WTC11 (cell line): Measurements from ENCODE around the gene LAMB4. TPM values are rescaled to one million over a fixed set of nuclear protein-coding genes. Genes with fewer than 3 reads are reported as not detected.

Source experiments
- ATAC-seq: fragments of 200-7000 bp; cut with Tn5 transposase; 2 replicates; pipeline ENCODE4 v1.10.0; 2021; ENCODE audit warnings: mild to moderate bottlenecking, moderate library complexity
- CTCF ChIA-PET: fragments of 300-600 bp; sonication (Branson Sonifier 250); formaldehyde crosslinking; loops from one replicate; lab custom pipeline; 2021; ENCODE audit warnings: antibody characterized with exemption; lab: Charles Lee
- POLR2A ChIA-PET: fragments of 350-600 bp; sonication (Branson Sonifier 250); formaldehyde crosslinking; loops from one replicate; lab custom pipeline; 2021; ENCODE audit warnings: antibody characterized with exemption; lab: Charles Lee
- DNase-seq: peaks from one replicate; pipeline ENCODE4 v3.0.0; 2021; ENCODE audit warnings: low spot score
- H3K27ac Mint-ChIP-seq: 2 replicates; pipeline ENCODE4 v1.8.0; 2021; ENCODE audit warnings: mixed read lengths
- H3K27me3 Mint-ChIP-seq: 2 replicates; pipeline ENCODE4 v1.8.0; 2021; ENCODE audit warnings: low read depth, mild to moderate bottlenecking, moderate library complexity, mixed read lengths
- H3K36me3 Mint-ChIP-seq: 2 replicates; pipeline ENCODE4 v1.8.0; 2021; ENCODE audit warnings: mixed read lengths
- H3K4me1 Mint-ChIP-seq: 2 replicates; pipeline ENCODE4 v1.8.0; 2022; ENCODE audit warnings: mixed read lengths
- H3K4me3 Mint-ChIP-seq: 2 replicates; pipeline ENCODE4 v1.8.0; 2021; ENCODE audit warnings: mild to moderate bottlenecking, moderate library complexity, mixed read lengths
- H3K9me3 Mint-ChIP-seq: 2 replicates; pipeline ENCODE4 v1.8.0; 2021; ENCODE audit warnings: mixed read lengths
- CBFB ChIP-seq: sonication (generic); formaldehyde crosslinking; IDR thresholded peaks from 2 replicates; pipeline ENCODE4 v1.8.1; 2022; ENCODE audit warnings: mild to moderate bottlenecking, low read depth, missing genetic modification reagents
- E2F4 ChIP-seq: sonication (generic); formaldehyde crosslinking; IDR thresholded peaks from 2 replicates; pipeline ENCODE4 v1.8.1; 2022; ENCODE audit warnings: low read depth, mild to moderate bottlenecking, moderate library complexity, missing genetic modification reagents, borderline replicate concordance
- GABPB1 ChIP-seq: sonication (generic); formaldehyde crosslinking; IDR thresholded peaks from 2 replicates; pipeline ENCODE4 v1.8.1; 2023; ENCODE audit warnings: mild to moderate bottlenecking, missing genetic modification reagents
- JAZF1 ChIP-seq: fragments of 250-450 bp; sonication (Bioruptor Pico); IDR thresholded peaks from 2 replicates; pipeline ENCODE4 v1.9.0; 2021; ENCODE audit warnings: moderate library complexity, mild to moderate bottlenecking, inconsistent platforms
- JUN ChIP-seq: sonication (generic); formaldehyde crosslinking; IDR thresholded peaks from 2 replicates; pipeline ENCODE4 v1.8.0; 2023; ENCODE audit warnings: mild to moderate bottlenecking, missing genetic modification reagents
- MAX ChIP-seq: sonication (generic); formaldehyde crosslinking; IDR thresholded peaks from 2 replicates; pipeline ENCODE4 v1.8.0; 2022; ENCODE audit warnings: mild to moderate bottlenecking, missing genetic modification reagents
- NFYB ChIP-seq: sonication (generic); formaldehyde crosslinking; conservative IDR thresholded peaks from 2 replicates; pipeline ENCODE4 v1.8.0; 2022; ENCODE audit warnings: low read depth, missing genetic modification reagents
- NR2C2 ChIP-seq: sonication (generic); formaldehyde crosslinking; IDR thresholded peaks from 2 replicates; pipeline ENCODE4 v1.8.0; 2022; ENCODE audit warnings: mild to moderate bottlenecking, missing genetic modification reagents
- TCF7 ChIP-seq: sonication (generic); formaldehyde crosslinking; IDR thresholded peaks from 2 replicates; pipeline ENCODE4 v1.8.0; 2022; ENCODE audit warnings: mild to moderate bottlenecking, low read depth, missing genetic modification reagents, moderate library complexity
- TEAD1 ChIP-seq: sonication (generic); formaldehyde crosslinking; IDR thresholded peaks from 2 replicates; pipeline ENCODE4 v1.8.0; 2022; ENCODE audit warnings: mild to moderate bottlenecking, missing genetic modification reagents
- ZNF138 ChIP-seq: sonication (generic); formaldehyde crosslinking; conservative IDR thresholded peaks from 2 replicates; pipeline ENCODE4 v1.8.1; 2022; ENCODE audit warnings: mild to moderate bottlenecking, moderate library complexity, missing genetic modification reagents
- ZNF281 ChIP-seq: sonication (generic); formaldehyde crosslinking; IDR thresholded peaks from 2 replicates; pipeline ENCODE4 v1.8.0; 2023; ENCODE audit warnings: mild to moderate bottlenecking, missing genetic modification reagents
- ZNF396 ChIP-seq: fragments of 250-450 bp; sonication (Bioruptor Pico); IDR thresholded peaks from 2 replicates; pipeline ENCODE4 v1.8.0; 2021; ENCODE audit warnings: mild to moderate bottlenecking, moderate library complexity, borderline replicate concordance
- ZNF512 ChIP-seq: sonication (generic); formaldehyde crosslinking; IDR thresholded peaks from 2 replicates; pipeline ENCODE4 v1.8.1; 2022; ENCODE audit warnings: missing genetic modification reagents, borderline replicate concordance
- total RNA-seq: library from RNA; stranded (reverse); gene quantifications from 3 replicates; pipeline ENCODE4 v1.2.3, GENCODE V29; 2021
- TF ChIP-seq, protein P1 (sequence below): sonication (generic); formaldehyde crosslinking; IDR thresholded peaks from 2 replicates; pipeline ENCODE4 v1.8.0; 2022; ENCODE audit warnings: mild to moderate bottlenecking, missing genetic modification reagents
- TF ChIP-seq, protein P2 (sequence below): sonication (generic); formaldehyde crosslinking; IDR thresholded peaks from 2 replicates; pipeline ENCODE4 v1.8.1; 2022; ENCODE audit warnings: low read depth, missing genetic modification reagents, borderline replicate concordance

The LAMB4 gene
- total RNA-seq, 1 experiment from 2014 or later = not detected

DNA sequence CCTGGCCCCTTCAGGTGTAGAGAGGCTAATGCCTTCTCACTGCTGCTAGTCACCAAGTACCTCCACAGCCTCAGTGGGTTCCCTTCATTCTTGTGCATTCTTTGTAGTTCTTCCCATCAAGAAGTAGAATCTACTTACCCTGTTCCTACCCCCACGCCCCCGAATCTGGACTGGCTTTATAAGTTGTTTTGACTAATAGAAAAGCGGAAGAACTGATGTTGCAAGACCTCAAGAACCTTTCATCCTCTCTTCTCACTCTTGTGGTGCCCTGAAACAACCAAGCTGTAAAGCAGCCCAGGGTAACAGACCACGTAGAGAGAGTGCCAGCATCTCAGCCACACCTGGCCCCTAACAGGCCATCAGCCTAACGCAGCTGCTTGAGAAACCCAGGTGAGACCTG is 104.0 kb downstream of the LAMB4 start:
- no peak for TF ChIP-seq ZNF281
- TF ChIP-seq TEAD1 (CRISPR knock-in tag) = no peak
- no peak for TF ChIP-seq JAZF1
- TF ChIP-seq, protein P1, sequence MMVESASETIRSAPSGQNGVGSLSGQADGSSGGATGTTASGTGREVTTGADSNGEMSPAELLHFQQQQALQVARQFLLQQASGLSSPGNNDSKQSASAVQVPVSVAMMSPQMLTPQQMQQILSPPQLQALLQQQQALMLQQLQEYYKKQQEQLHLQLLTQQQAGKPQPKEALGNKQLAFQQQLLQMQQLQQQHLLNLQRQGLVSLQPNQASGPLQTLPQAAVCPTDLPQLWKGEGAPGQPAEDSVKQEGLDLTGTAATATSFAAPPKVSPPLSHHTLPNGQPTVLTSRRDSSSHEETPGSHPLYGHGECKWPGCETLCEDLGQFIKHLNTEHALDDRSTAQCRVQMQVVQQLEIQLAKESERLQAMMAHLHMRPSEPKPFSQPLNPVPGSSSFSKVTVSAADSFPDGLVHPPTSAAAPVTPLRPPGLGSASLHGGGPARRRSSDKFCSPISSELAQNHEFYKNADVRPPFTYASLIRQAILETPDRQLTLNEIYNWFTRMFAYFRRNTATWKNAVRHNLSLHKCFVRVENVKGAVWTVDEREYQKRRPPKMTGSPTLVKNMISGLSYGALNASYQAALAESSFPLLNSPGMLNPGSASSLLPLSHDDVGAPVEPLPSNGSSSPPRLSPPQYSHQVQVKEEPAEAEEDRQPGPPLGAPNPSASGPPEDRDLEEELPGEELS (CRISPR knock-in tag) = no peak
- no peak for TF ChIP-seq TCF7
- TF ChIP-seq, protein P2, sequence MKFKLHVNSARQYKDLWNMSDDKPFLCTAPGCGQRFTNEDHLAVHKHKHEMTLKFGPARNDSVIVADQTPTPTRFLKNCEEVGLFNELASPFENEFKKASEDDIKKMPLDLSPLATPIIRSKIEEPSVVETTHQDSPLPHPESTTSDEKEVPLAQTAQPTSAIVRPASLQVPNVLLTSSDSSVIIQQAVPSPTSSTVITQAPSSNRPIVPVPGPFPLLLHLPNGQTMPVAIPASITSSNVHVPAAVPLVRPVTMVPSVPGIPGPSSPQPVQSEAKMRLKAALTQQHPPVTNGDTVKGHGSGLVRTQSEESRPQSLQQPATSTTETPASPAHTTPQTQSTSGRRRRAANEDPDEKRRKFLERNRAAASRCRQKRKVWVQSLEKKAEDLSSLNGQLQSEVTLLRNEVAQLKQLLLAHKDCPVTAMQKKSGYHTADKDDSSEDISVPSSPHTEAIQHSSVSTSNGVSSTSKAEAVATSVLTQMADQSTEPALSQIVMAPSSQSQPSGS = no peak
- TF ChIP-seq ZNF512 (CRISPR knock-in tag) = no peak
- TF ChIP-seq NFYB = no peak
- no peak for TF ChIP-seq ZNF396 (CRISPR knock-in tag)
- TF ChIP-seq MAX (CRISPR knock-in tag) = no peak
- no peak for TF ChIP-seq JUN (CRISPR knock-in tag)
- no peak for TF ChIP-seq E2F4 (CRISPR knock-in tag)
- TF ChIP-seq NR2C2 (CRISPR knock-in tag) = no peak
- TF ChIP-seq ZNF138 (CRISPR knock-in tag) = no peak
- ATAC-seq = no peak
- no peak for DNase-seq
- CTCF ChIA-PET = no interaction called here
- no peak overlapping the region for H3K4me3 Mint-ChIP-seq
- POLR2A ChIA-PET = no interaction called here
- no peaks in the 10 kb centered on the region for H3K36me3 Mint-ChIP-seq
- H3K9me3 Mint-ChIP-seq = no peaks in the 10 kb centered on the region
- H3K4me1 Mint-ChIP-seq = no peaks in the 10 kb centered on the region
- H3K27me3 Mint-ChIP-seq = peaks cover 3% of the 10 kb centered on the region; the same call in 1 of the 2 replicates
- no peak overlapping the region for H3K27ac Mint-ChIP-seq

DNA sequence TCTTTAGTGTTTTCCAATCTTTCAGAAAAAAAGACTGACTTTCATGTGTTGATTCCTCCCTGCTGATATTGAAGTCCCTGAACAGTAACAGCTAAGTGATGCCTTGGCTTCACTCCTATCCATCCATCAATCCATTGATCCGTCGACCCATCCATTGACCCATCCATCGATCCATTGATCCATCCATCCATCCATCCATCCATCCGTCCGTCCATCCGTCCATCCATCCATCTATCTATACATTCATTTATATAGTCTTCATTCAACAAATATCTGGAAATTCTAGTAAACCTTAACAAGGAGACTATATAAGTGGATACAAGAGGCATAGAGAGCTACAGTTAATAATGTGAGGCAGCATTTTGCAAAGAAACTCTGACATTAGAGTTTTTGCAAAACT is 105.6 kb downstream of the LAMB4 start:
- TF ChIP-seq GABPB1 (CRISPR knock-in tag) (no peak), CBFB (no peak), ZNF396 (CRISPR knock-in tag) (no peak), NR2C2 (CRISPR knock-in tag) (no peak)
- TF ChIP-seq, all 79 proteins: peak for 0
- Mint-ChIP-seq H3K27ac (no peak overlapping the region), H3K4me1 (no peaks in the 10 kb centered on the region), H3K4me3 (no peak overlapping the region), H3K27me3 (peaks cover 3% of the 10 kb centered on the region; the same call in 1 of the 2 replicates), H3K9me3 (no peaks in the 10 kb centered on the region), H3K36me3 (no peaks in the 10 kb centered on the region)
- ATAC-seq (no peak), DNase-seq (no peak)
- ChIA-PET POLR2A (no interaction called here), CTCF (interaction anchor here (0.9 to 1.5 kb wide), 3 partner anchors 8 to 10 kb away, joined by 3 to 7 read pairs (median 3); no protein-coding TSS in a partner anchor)
